Measurements from ENCODE around the gene MTX1.
"Not testable (repeated sequence)": the region's sequence is repeated elsewhere in the genome, so short reads cannot be mapped to it uniquely, and the experiment has no call there.

- TF ChIP-seq EZH2phosphoT487 (IDR thresholded peaks at IDR 0.05; ENCODE audit: insufficient read depth, low read depth); EZH2 (IDR thresholded peaks at IDR 0.05; ENCODE audit: insufficient read depth, poor library complexity, severe bottlenecking): not testable (repeated sequence)
Measured at GRCh38 chr1:155214702-155215101, 6.2 kb downstream of the MTX1 start.

All from GM23248 (cell line).